Activated T-helper 1 cell treated with Interleukin-2 at 50 U/mL for 16 hours (primary cell): ENCODE data around the gene PIP5K1C.
"Not testable (repeated sequence)": the region's sequence is repeated elsewhere in the genome, so short reads cannot be mapped to it uniquely, and the experiment has no call there.

ENCODE experiments used
- DNase-seq: peaks from one replicate; pipeline ENCODE4 v3.0.0-alpha.2; 2020; ENCODE audit warnings: low read depth

The PIP5K1C gene

DNA sequence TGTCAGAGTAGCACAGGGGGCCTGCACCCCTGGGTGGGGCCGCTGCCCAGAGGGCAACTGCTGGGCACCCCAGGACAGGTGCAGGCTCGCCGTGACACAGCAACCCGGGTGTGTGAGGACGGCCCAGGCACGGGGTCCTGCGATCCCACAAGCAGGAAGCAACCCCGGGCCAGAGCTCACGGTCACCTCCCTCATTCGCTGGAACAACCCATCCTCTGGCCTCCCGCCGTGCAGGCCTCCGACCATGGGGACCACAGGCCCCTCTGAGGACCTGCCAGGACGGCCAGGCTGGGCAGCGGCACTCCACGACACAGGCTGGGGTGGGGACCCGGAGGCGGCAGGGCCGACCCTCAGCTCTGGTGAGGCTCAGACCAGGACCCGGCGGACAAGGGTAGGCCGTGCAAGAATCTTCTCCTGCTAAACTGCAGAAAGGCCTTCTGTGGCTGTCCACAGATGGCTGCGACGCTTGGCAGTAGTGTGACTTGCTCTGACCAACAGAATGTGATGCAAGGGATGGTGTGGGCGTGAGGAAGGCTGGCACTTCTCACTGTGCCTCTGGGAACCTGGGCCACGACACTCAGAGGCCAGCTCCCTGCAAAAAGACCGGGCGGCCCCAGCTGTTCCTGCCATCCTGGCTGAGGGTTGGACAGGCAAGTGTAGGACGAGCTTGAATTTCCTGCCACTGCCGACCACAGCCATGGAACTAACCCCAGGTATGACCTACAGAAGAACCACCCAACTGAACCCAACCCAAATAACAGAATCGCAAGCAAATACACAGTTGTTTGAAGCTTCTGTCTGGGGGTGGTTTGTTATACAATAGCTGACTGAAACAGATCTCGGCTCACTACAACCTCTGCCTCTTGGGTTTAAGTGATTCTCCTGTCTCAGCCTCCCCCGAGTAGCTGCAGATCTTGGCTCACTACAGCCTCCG lies 26.5 kb downstream of the PIP5K1C start:
- DNase-seq, result no peak

DNA sequence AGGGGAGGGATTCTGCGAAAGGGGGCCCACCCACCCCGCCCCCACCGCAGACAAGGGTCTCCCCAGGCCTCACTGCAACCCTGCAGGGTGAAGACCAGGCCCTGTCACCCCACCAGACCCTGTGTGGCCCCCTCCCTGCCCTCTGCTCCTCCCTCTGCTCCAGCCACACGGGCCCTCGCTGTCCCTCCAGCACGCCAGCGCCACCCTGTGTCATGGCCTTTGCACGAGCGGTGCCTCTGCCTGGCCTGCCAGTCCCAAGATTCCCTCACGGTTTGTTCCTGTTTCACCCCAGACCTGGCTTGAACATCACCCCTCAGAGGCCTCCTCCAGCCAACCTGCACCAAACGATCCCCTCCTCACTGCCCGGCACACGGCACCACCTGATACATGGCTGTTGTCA lies 27.3 kb downstream of the PIP5K1C start:
- DNase-seq, result no peak

DNA sequence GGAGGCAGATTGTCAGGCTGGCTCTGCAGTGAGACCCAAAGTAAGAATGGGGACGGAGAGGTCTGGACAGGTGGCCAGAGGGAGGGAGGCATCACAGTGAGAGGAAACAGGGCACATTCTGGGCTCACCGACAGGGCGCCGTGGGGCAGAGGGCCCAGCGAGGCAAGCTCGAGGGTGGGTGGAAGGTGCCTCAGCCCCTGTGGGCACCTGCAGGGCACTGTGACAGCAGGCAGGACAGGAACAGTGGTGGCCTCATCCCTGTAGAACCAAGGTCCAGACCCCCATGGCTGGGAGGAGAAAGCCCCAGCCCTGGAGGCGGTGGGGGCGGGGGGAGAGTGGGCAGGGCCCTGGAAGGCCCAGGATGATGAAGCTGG lies 27.7 kb downstream of the PIP5K1C start:
- no peak for DNase-seq

DNA sequence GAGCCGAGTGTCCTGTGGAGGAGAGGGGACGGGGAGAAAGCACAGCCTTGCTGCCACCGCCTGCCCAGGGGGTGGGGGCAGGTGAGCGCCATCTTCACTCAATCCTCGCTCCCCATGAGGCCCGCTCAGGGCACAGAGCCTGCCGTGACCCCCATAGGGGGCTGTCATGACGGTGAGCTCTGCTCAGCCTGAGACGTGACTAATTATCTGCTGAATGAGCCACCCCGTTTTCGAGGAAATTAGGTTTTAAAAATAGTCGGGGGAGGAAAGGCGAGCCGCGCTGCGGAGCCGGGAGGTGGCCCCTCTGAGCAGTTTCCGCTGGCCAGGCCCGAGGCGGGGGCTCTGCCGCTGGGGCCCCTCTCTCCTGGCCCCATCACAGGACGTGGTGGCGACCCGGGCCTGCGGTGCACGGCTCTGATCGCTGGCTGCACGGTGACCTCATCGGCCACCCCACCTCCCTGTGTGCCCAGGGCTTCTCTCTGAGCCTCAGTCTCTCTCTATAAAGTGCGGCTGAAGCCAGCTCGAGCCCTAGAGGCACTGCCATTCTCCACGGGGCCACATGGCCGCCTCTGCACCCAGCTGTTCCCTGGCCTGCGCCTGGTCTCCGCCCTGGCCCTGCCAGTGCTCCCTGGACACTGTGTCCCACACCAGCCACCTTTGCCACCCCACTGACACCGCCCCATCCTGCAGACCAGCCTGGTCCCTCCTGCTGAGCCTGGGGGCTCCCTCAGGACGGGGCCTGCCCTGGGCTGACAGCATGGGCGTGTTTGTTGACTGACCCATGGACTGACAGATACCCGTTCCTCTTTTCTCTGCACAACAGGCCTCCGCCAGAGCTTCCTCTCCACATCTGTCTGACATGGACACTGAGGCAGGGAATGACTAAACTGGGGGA lies 28.3 kb downstream of the PIP5K1C start:
- DNase-seq, result no peak

DNA sequence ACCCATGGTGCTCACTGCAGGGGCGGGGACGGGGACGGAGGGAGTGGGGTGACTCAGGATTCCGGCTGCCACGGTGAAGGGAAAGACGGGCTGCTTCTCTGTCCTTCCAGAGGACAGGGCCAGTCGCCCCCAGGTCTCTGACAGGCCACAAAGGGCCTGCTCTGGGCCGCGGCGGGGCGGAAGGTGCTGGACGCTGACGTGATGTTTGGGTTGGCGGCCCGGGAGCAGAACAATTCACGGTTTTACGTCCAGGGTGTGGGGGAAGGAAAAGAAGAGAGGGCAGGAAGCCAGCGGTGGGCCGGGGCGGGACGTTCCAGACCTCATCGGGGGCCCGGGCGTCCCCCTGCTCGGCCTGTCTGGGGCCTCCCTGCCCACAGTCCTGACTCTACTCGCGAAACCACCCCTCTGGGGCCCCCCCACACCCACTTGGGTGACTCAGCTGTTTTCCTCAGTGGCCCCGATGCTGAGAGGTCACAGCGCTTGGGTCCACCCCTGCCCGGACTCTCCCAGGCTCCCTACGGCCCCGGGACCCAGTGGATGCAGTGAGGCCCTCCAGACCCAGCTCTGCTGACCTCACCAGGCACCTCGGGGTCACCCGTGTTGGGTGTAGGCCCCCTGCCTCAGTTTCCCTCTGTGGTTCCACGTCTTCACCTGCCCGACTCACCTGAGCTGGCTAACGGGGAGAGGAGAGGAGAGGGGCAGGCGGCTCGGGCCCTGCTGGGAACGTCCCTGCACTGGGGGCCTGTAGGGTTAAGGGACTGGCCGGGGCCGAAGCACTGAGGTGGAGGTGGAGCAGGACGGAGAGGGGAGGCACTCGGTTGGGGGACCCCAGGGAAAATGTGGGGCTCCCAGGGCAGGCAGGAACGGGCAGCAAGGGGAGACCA lies 29.2 kb downstream of the PIP5K1C start:
- no peak for DNase-seq

DNA sequence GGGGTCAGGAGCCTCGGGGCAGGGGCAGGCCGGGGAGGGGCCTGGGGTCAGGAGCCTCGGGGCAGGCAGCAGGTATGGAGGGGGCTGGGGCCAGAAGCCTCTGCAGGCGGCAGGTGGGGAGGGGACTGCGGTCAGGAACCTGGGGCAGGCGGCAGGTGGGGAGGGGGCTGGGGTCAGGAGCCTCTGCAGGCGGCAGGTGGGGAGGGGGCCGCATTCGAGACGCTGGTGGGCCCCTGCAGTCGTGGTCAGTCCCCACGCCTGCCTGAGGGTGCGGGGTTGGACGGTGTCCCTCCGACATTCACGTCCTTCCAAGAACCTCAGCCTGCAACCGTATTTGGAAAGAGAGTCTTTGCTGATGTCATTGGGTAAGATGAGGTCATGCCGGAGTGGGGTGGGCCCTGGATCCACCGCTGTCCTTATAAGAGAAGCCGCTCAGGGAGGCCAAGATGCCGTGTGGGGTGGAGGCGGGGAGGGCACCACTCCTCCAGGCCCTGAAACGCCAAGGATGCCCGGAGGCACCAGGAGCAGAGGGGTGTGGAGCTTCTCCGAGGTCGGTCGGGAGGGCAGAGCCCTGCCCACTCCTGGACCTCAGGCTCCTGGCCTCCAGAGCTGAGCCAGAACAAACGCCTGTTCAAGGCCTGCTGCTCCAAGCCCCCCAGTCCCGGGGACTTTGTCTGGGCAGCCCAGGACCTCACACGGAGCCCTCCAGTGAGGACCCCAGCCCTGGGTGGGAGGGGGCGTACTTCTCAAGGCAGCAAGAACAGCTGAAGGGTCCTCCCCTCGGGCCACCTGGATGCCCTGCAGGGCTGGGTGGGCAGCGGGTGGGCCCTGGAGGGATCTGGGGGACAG lies 30.1 kb downstream of the PIP5K1C start:
- DNase-seq, result no peak

DNA sequence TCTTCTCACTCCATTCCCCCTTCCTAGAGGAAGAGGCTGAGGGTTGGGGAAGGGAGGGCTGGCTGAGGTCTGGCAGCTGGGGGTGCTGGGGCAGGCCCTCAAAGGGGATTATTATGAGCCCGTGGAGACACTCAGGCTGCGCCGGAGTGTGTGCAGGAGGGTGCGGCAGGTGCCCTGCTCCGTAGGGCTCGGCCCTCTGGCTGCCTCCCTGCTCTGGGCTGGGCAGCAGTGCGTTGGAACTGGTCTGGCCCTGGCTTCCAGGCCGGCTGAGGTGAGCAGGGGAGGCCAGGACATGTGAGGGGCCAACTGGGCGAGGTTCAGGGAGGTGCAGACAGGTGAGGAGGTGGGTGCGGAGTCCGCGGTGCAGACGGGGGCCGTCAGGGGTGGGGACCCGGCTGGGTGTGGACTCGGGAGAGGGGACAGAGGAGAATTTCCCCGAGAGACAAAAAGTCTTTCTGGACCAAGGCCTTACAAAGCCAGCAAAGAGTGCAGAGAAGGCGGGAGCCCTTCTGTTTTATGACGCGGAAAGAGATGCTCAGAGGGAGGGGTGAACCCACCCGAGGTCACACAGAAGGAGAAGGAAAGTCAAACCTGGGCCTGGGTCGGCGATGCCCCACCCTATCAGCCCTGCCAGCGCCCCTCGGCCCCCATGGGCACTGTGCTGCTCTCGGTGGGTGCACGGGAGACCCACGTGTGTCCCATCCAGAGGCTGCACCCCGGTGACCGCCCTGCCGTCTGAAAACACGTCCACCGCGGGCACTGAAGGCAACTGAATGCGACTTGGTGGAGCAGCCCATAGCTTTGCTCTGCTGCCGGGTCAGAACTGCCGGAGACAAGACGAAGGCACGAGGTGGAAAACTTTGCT lies 31.0 kb downstream of the PIP5K1C start:
- DNase-seq, result no peak

DNA sequence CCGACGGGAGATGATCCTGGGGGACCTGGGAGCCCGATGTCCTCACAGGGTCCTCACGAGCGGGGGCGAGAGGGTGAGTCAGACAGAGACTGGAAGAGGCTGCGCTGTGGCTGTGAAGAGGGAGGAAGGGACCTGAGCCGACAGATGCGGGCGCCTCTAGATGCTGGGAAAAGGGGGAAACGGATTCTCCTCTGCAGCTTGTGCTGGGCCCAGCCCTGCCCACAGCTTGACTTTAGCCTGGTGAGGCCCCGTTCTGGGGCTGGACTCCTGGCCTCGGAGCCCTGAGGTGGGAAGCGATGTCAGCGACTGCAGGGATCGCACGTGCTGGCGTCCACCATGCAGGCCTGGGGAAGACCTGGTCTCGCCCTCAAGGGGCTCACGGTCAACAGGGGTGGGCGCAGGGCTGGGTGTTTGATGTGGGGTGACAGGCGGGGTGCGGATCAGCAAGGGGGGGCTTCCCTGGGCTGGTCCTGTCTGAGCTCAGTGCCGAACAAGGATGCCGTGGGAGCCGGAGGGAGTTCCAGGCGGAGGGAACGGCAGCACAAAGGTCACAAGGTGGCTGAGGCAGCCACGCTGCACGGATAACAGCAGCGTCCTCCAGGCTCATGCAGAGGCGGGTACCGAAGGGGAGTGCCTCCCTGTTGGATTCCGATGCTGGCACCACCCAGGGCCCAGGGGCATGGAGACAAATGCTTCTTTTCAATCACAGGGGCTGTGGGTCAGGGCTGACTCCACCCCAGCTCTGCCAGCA lies 31.8 kb downstream of the PIP5K1C start:
- no peak for DNase-seq

DNA sequence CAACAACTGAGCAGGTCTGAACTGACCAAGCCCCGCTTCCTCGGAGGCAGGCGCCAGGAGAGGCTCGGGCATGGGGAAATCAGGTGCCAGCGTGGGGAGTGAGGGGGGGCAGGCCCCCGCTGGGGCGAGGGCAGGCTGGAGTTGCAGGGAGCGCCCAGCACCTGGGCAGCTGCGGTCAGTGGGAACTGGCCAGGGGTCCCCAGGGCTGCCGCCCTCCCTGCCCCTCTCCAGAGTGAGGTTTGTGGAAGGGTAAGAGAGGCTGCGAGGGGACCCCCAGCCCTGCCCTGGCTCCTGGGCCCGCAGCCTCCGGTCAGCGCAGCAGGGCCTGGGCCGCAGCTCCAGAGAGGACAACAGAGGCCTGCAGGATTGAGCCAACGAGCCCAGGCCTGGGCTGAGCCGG lies 32.5 kb downstream of the PIP5K1C start:
- DNase-seq, result no peak

DNA sequence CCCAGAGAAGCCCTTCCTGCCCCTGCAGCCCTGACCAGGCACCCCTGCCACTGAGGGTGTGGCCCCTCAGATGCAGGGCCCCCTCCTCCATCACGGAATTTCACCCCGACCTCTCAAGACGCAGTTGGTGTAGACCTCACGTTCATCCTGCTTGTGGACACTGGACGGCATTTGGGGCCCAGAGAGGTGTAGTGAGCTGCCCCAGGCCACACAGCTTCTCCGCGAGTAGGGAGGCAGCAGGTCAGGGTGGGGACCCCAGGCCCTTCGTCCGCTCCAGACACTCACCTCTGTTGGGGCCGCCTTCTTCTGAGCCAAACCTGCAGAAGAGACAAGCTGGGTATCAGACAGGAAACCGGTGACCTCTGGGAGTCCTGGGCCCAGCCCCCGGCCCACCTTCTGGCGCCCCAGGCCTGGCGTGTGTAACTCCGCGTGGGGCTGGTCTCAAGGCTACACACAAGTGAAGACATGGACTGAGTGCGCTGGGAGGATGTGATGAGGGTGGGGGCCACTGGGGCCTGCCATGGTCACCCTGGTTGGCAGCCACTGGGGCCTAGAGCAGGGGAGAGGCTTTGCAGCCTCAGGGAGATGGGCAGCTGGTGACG lies 33.1 kb downstream of the PIP5K1C start:
- no peak for DNase-seq

DNA sequence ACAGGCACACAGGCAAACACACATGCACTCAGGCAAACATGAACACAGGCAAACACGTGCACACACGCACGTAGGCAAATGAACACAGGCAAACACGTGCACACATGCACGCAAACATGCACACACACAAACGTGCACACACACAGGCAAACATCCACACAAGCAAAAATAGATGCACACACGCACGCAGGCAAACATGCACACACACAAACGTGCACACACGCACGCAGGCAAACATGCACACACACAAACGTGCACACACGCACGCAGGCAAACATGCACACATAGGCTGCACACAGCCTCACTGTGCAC lies 33.8 kb downstream of the PIP5K1C start:
- not testable (repeated sequence) for DNase-seq

DNA sequence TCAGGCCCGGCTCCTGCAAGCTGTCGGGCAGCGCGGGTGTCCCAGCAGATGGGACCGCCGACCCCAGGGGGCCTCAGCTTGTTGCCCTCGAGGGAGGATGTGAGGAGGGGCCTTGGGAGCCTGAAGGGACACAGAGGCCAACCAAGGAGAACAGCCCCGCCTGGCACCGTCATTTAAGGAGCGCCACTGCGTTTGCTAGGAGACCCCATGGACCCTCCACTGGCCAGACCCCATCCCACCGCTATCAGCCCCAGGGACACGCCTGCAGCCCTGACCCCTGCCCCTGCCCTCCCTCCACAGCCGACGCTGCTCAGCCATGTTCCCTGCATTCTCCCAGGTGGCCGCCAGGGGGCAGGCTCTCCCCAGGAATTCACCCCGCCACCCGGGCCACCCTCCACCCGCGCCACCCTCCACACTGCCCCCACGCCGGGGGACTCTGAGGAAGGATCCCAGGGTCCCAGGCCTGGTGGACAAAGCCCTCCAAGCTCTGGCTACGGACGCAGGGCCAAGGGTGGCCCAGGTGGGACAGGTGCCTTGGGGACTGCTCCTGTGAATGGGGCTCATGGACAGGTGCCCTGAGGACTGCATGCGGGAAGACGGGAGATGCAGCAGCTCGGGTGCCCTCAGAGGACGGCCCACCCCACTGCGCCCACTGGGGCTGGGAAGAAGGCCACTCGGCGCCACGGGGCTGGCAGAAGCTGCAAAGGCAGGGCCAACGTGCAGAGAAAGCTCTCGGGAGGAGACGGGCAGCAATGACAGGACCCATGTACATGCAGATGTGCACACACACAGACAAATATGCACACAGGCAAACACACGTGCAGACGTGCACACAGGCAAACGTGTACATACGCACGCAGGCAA lies 34.4 kb downstream of the PIP5K1C start:
- DNase-seq, result peak; percentile 63

DNA sequence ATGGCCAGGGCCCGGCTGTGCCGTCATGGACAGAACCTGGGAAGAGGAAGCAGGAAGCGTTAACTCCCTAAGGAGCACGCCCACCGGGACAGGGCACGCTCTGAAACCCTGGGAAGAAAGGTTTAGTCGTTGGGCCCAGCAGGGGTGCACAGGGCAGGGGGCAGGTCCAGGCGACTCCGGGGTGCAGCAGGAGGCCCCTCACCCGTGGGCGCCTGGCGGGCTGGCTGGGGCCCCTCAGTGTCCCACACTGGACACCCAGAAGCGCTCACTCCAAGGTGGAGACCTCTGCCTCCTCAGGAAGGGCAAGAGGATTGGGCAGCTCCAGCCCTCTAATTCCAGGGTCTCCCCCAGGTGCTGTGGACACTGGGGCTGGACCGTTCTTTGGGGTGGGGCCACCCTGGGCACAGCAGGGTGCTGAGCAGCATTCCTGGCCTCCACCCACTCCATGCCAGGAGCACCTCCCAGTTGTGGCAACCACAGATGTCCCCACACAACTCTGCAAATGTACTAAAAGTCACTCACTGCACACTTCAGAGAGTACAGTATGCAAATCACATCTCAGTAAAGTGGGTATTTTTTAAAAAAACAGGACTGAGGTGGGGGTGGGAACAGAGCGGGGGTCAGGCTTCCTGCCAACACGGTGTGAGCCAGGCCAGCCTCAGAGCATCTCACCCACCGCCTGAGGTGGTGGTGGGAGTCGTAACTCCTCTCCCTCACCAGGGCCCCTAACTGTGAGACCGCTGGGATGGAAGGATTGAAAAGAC lies 35.2 kb downstream of the PIP5K1C start:
- no peak for DNase-seq

DNA sequence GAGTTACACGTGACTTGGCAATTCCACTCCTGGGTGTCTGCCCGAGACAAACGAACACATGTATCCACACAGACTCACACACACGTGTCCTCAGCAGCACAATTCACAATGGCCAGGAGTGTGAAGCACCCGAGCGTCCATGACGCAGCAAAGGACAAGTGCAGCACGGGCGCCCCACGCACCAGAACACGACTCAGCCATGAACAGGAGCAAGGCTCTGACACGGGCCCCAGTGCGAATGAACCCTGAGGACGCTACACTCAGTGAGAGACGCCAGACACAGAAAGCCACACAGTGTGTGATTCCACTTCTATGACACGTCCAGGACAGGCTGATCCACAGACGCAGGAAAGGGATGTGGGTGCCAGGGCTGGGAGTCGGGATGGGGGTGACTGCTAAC lies 36.4 kb downstream of the PIP5K1C start:
- DNase-seq, result no peak

DNA sequence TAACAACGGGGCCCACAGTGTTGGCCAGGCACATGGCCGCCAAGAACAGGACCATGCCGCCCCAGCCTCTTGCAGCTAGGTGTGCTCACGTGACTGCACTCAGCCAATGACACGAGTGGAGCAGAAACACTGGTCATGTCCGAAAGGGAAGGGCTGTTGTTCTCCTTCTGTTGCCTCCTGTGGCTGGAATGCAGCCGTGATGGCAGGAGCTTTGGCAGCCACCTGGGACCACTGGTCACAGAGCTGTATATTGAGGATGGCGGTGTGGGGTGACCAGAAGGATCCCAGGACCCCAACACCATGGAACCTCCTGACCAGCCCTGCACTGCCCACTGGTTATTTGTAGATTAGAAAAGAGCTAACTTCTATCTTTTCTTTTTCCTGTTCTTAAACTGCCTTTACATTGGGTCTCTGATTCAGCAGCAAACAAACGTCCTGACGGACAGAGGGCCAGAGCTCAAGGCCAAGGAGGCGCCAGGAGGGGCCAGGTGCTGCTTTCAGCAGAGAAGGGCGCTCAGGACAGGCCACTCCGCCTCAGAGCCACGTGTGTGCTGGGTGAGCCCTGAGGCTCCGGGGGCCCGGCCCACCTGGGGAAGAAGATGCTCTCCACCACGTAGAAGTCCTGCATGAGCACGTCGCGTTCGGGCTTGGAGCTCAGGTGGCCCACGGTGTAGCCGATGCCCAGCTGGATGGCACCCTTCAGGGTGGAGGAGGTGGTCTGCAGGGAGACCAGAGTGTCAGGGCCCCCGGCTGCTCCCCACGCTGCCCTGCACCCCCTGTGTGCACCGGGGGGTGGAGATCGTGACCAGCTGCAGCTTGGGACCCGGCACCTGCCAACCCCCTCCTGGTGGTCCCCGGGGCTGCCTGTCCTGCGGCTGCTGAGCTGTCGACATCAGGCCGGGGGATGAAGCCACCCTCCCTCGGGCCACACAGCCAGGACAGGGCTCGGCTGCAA lies 38.7 kb downstream of the PIP5K1C start:
- no peak for DNase-seq
